Measurements from ENCODE around the gene SHB. TPM values are rescaled to one million over a fixed set of nuclear protein-coding genes. Genes with fewer than 3 reads are reported as not detected.

The SHB gene
- total RNA-seq, 2 donors from 2014 or later = 41.7 to 57.9 TPM

DNA sequence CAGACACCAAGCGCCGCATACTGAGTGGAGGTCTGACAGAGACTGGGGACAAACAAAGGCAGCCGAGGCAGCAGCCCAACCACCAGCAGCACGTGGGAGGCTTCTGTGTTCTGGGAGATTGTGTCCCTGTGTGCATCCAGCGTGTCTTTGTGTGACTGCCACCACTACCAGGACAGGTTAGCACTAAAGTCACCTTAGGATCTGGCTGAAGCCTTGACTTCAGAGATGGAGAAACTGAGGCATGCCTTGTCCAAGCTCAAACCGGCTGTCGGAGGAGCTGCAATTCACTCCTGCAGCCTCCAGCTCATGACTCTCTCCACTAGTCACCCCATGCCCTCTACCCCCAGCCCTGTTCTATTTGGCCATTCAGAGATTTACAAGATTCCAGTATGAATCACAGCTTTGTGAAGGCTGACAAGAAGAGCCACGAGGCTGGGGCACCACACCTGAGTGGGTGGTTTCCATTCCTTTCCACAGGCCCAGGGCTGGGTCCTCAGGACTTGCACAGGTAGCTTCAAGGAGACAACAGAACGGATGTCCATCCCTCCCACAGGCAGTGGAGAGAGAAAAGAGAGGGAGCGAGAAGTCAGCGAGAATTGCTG lies 69.3 kb downstream of the SHB start:
- Histone ChIP-seq H3K27me3 (replicated peaks; ENCODE audit: insufficient read depth) (no peaks in the 10 kb centered on the region), H3K4me3 (no peak overlapping the region), H3K27ac (no peak overlapping the region), H3K36me3 (no peaks in the 10 kb centered on the region), H3K9me3 (no peaks in the 10 kb centered on the region), H3K4me1 (ENCODE audit: control insufficient read depth in 1 of 2, low read depth in 2 of 2) (peaks cover 10 to 44% of the 10 kb centered on the region in 2 donors)
- DNase-seq (ENCODE audit: low spot score) (no peak), ATAC-seq (ENCODE audit: insufficient number of reproducible peaks, low FRiP score, low read depth) (no peak)
- TF ChIP-seq, protein P1, sequence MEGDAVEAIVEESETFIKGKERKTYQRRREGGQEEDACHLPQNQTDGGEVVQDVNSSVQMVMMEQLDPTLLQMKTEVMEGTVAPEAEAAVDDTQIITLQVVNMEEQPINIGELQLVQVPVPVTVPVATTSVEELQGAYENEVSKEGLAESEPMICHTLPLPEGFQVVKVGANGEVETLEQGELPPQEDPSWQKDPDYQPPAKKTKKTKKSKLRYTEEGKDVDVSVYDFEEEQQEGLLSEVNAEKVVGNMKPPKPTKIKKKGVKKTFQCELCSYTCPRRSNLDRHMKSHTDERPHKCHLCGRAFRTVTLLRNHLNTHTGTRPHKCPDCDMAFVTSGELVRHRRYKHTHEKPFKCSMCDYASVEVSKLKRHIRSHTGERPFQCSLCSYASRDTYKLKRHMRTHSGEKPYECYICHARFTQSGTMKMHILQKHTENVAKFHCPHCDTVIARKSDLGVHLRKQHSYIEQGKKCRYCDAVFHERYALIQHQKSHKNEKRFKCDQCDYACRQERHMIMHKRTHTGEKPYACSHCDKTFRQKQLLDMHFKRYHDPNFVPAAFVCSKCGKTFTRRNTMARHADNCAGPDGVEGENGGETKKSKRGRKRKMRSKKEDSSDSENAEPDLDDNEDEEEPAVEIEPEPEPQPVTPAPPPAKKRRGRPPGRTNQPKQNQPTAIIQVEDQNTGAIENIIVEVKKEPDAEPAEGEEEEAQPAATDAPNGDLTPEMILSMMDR (IDR thresholded peaks at IDR 0.05) = no peak

DNA sequence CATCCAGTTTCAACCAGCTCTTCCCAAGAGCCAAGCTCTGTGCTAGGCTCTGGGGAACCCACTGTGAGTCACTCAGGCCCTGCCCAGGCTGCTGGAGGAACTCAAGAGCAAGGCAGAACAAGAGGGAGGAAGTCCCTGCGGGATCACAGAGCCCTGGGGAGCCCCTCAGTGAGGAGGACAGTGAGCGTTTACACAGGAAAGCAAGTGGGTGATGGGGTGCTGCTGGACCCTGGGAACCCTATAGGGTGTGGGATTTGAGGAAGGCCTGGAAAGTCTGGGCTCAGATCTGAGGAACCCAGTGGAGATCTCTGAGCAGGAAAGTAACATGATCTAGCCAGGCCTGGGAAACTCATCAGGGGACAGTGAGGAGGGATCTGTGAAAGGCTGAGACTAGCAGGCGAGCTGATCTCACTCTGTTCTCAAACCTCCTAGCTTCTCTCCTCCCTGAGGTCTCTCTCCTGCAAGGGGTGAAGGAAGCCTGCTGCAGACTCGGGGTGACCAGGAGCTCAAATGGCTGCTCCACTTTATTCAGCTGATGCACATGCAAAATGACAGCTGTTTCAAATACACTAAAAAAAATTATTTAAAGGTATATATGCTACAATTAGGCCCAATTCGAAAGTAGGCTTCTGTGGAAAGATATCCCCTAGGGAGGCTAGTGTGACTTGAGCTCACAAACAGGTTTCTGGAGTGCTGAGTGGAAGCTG lies 70.0 kb downstream of the SHB start:
- no peak for ATAC-seq (ENCODE audit: insufficient number of reproducible peaks, low FRiP score, low read depth)
- no peak for DNase-seq (ENCODE audit: low spot score)

DNA sequence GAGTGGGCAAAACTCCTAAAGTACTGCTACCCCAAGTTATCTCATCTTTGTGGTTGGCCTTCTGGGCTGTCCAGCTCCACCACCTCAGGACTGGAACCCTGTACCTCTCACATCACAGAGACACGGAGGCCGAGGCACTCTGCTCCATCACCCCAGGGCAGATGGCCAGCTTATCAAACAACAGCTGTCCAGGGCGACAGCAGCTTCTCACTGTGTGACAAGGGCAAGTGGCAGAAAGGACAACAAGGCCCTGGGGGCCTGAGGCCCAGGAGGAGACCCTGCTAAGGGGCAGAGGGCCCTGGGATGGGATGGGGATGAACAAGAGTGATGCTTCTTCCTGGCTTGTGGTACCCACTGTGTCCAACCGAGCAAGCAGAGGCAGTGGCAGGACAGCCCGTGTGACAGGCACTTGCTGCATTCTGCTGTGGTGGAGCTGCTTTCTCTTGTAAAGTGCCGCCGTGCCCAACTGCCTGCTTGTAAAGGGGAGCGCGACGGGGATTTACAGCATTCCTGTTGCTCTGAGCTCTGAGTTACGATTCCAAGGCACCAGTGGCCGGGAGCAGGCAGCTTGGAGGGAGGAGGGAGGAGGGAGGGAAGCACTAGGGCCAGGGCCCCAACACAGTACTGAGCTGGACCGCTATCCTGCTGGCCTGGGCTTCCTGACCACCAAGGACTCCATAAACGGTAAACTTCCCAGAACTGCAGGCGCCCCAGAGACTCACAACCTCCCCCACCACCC lies 71.2 kb downstream of the SHB start:
- TF ChIP-seq, protein P1 (IDR thresholded peaks at IDR 0.05) = no peak
- no peak for ATAC-seq (ENCODE audit: insufficient number of reproducible peaks, low FRiP score, low read depth)
- no peak for DNase-seq (ENCODE audit: low spot score)
- no peaks in the 10 kb centered on the region for H3K27me3 ChIP-seq (replicated peaks; ENCODE audit: insufficient read depth)
- H3K36me3 ChIP-seq = no peaks in the 10 kb centered on the region
- no peak overlapping the region for H3K4me3 ChIP-seq
- peaks cover 21 to 61% of the 10 kb centered on the region in 2 donors for H3K4me1 ChIP-seq (ENCODE audit: control insufficient read depth in 1 of 2, low read depth in 2 of 2)
- H3K27ac ChIP-seq = no peak overlapping the region
- no peaks in the 10 kb centered on the region for H3K9me3 ChIP-seq

More for the DNA sequence above, 70.0 kb downstream of the SHB start:
- Histone ChIP-seq H3K27me3 (replicated peaks; ENCODE audit: insufficient read depth) (no peaks in the 10 kb centered on the region), H3K4me3 (no peak overlapping the region), H3K27ac (peak overlapping the region in 1 of 2 donors; percentile 5), H3K9me3 (no peaks in the 10 kb centered on the region), H3K4me1 (ENCODE audit: control insufficient read depth in 1 of 2, low read depth in 2 of 2) (peaks cover 11 to 51% of the 10 kb centered on the region in 2 donors), H3K36me3 (no peaks in the 10 kb centered on the region)
- TF ChIP-seq, protein P1 (IDR thresholded peaks at IDR 0.05) = no peak

DNA sequence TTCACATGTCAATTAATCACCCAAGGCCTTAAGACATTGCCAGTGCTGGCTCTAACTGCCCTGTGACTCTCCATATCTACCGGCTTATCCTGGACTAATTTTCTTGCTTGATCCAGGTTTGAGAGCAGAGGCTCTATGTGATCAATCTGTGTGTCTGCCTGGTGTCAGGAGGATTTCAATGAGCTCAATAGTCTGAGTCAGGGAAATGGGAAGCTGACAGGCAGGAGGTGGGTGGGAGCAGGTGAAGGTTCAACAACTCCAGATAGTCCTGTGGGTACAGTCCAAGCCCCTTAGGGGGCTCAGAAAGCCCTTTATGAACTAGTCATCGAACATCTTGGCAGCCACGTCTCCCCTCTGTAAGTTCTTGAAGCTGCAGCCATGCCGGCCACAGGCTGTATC lies 72.2 kb downstream of the SHB start:
- no peaks in the 10 kb centered on the region for H3K9me3 ChIP-seq
- DNase-seq (ENCODE audit: low spot score) (no peak), ATAC-seq (ENCODE audit: insufficient number of reproducible peaks, low FRiP score, low read depth) (no peak)
- H3K4me1 ChIP-seq (ENCODE audit: control insufficient read depth in 1 of 2, low read depth in 2 of 2) = peaks cover 25 to 64% of the 10 kb centered on the region in 2 donors
- TF ChIP-seq, protein P1 (IDR thresholded peaks at IDR 0.05) = no peak
- H3K4me3 ChIP-seq = no peak overlapping the region
- no peak overlapping the region for H3K27ac ChIP-seq
- H3K27me3 ChIP-seq (replicated peaks; ENCODE audit: insufficient read depth) = no peaks in the 10 kb centered on the region
- H3K36me3 ChIP-seq = no peaks in the 10 kb centered on the region

Measured in thoracic aorta (tissue), 2 donors.